Regular cardiac myocyte (primary cell): Measurements from ENCODE around the gene LY86. TPM values are rescaled to one million over a fixed set of nuclear protein-coding genes. Genes with fewer than 3 reads are reported as not detected.

ENCODE experiments used
- total RNA-seq: library from RNA; depleted of rRNA; stranded (reverse); fragments of >200 nt; gene quantifications from 2 replicates; pipeline ENCODE4 v1.2.3, GENCODE V29; 2014

Gene LY86
- total RNA-seq, result not detected in 2 replicates

GRCh38 chr6:6588064-6588923 lies at the start of gene LY86:
Gene LY86 (plus strand): TSS chr6:6588720. CDS start chr6:6588735, 15 bp downstream.

